Tibial nerve (tissue), 4 donors: ENCODE measurements around the gene NOS1AP.

ENCODE experiments used
- EP300 ChIP-seq, 2 donors: sonication (generic); formaldehyde crosslinking; IDR thresholded peaks; one replicate each; pipeline ENCODE4 v1.6.1; 2017; ENCODE audit warnings: antibody characterized with exemption in 2 of 2, mild to moderate bottlenecking in 1 of 2
- TF ChIP-seq, protein P1 (sequence below), 5 experiments: fragments of 200-600 bp in 3 of 5; fragments of 450-650 bp in 2 of 5; sonication (generic) in 3 of 5; IDR thresholded peaks; one replicate each; pipeline ENCODE4 v1.5.1; 2016 to 2019; ENCODE audit warnings: antibody characterized with exemption in 5 of 5, mild to moderate bottlenecking in 3 of 5, moderate library complexity in 2 of 5

DNA sequence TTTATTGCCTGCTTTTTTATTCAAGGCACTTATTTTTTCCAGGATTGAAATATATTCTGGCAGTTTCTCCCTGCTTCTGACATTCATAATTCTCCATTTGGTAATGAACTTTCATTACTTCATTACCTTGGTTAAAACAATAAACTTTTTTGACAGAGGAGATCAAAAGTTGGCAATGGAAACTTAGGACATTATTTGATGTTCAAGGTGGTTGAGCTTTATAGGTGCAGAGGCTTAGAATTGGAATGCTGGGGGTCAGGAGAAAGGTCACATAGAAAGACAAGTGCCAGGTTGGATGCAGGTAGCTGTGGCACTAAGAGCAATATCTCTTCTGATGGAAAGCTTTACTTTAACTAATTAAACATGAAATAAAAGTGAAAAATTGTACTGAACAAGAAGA lies 154.8 kb downstream of the NOS1AP start:
- TF ChIP-seq, protein P1, sequence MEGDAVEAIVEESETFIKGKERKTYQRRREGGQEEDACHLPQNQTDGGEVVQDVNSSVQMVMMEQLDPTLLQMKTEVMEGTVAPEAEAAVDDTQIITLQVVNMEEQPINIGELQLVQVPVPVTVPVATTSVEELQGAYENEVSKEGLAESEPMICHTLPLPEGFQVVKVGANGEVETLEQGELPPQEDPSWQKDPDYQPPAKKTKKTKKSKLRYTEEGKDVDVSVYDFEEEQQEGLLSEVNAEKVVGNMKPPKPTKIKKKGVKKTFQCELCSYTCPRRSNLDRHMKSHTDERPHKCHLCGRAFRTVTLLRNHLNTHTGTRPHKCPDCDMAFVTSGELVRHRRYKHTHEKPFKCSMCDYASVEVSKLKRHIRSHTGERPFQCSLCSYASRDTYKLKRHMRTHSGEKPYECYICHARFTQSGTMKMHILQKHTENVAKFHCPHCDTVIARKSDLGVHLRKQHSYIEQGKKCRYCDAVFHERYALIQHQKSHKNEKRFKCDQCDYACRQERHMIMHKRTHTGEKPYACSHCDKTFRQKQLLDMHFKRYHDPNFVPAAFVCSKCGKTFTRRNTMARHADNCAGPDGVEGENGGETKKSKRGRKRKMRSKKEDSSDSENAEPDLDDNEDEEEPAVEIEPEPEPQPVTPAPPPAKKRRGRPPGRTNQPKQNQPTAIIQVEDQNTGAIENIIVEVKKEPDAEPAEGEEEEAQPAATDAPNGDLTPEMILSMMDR (IDR thresholded peaks at IDR 0.05), result no peak
- TF ChIP-seq EP300 (IDR thresholded peaks at IDR 0.05), result no peak
